HL-60 (cell line): Measurements from ENCODE around the gene MOB3B.

Experiments used
- DNase-seq, 2 experiments: peaks; one replicate each; pipeline ENCODE4 v3.0.0-alpha.2; 2010 to 2020; ENCODE audit warnings: low read depth in 1 of 2, low spot score in 1 of 2
- H3K27ac ChIP-seq: fragments of 250-450 bp; sonication (Bioruptor Pico); replicated peaks from 2 replicates; pipeline ENCODE4 v1.5.1; 2020; ENCODE audit warnings: mild to moderate bottlenecking, moderate library complexity
- H3K27me3 ChIP-seq: fragments of 250-450 bp; sonication (Bioruptor Pico); 2 replicates; pipeline ENCODE4 v1.5.1; 2021; ENCODE audit warnings: mild to moderate bottlenecking, moderate library complexity; ENCODE audit not compliant: insufficient read depth, poor library complexity, severe bottlenecking
- H3K4me3 ChIP-seq: replicated peaks from 2 replicates; pipeline ENCODE4 v1.5.1; 2011; ENCODE audit warnings: mild to moderate bottlenecking, control low read depth, low read length; ENCODE audit not compliant: insufficient read depth
- GABPA ChIP-seq: IDR thresholded peaks from 2 replicates; pipeline ENCODE4 v1.6.1; 2012; ENCODE audit warnings: low read depth
- POLR2AphosphoS5 ChIP-seq: IDR thresholded peaks from 2 replicates; pipeline ENCODE4 v1.6.1; 2012; ENCODE audit warnings: low read depth
- SPI1 ChIP-seq: IDR thresholded peaks from 2 replicates; pipeline ENCODE4 v1.6.1; 2012; ENCODE audit warnings: low read depth, mild to moderate bottlenecking, borderline replicate concordance
- TF ChIP-seq, protein P1 (sequence below): IDR thresholded peaks from one replicate; pipeline ENCODE4 v1.5.1; 2011; ENCODE audit warnings: low read length, control low read depth, inconsistent platforms; ENCODE audit not compliant: insufficient read depth
- TF ChIP-seq, protein P2 (sequence below): IDR thresholded peaks from 2 replicates; pipeline ENCODE4 v1.6.1; 2012; ENCODE audit warnings: low read depth; ENCODE audit not compliant: insufficient replicate concordance

The MOB3B gene

DNA sequence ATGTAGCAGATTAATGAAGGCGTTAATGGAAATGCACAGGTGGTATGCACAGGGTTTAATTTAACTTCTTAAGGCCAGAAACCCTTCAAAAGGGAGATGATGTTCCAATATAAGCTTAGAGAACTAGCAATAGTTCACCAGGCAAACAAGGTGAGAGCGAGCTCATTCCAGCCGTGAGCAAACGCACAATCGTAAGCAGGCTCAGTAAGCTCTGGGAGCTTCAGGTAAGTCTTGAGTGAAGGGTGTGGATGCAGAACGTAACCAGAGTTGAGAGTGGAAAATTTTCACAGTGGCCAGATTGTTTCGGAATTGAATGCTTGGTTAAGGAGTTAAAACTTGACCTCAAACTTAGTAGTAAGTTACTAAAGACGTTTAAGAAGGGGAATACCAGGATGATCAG lies 238.3 kb downstream of the MOB3B start:
- no peak overlapping the region for H3K4me3 ChIP-seq
- no peak for DNase-seq
- H3K27ac ChIP-seq = no peak overlapping the region
- TF ChIP-seq, protein P1, sequence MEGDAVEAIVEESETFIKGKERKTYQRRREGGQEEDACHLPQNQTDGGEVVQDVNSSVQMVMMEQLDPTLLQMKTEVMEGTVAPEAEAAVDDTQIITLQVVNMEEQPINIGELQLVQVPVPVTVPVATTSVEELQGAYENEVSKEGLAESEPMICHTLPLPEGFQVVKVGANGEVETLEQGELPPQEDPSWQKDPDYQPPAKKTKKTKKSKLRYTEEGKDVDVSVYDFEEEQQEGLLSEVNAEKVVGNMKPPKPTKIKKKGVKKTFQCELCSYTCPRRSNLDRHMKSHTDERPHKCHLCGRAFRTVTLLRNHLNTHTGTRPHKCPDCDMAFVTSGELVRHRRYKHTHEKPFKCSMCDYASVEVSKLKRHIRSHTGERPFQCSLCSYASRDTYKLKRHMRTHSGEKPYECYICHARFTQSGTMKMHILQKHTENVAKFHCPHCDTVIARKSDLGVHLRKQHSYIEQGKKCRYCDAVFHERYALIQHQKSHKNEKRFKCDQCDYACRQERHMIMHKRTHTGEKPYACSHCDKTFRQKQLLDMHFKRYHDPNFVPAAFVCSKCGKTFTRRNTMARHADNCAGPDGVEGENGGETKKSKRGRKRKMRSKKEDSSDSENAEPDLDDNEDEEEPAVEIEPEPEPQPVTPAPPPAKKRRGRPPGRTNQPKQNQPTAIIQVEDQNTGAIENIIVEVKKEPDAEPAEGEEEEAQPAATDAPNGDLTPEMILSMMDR = no peak
- TF ChIP-seq, protein P2, sequence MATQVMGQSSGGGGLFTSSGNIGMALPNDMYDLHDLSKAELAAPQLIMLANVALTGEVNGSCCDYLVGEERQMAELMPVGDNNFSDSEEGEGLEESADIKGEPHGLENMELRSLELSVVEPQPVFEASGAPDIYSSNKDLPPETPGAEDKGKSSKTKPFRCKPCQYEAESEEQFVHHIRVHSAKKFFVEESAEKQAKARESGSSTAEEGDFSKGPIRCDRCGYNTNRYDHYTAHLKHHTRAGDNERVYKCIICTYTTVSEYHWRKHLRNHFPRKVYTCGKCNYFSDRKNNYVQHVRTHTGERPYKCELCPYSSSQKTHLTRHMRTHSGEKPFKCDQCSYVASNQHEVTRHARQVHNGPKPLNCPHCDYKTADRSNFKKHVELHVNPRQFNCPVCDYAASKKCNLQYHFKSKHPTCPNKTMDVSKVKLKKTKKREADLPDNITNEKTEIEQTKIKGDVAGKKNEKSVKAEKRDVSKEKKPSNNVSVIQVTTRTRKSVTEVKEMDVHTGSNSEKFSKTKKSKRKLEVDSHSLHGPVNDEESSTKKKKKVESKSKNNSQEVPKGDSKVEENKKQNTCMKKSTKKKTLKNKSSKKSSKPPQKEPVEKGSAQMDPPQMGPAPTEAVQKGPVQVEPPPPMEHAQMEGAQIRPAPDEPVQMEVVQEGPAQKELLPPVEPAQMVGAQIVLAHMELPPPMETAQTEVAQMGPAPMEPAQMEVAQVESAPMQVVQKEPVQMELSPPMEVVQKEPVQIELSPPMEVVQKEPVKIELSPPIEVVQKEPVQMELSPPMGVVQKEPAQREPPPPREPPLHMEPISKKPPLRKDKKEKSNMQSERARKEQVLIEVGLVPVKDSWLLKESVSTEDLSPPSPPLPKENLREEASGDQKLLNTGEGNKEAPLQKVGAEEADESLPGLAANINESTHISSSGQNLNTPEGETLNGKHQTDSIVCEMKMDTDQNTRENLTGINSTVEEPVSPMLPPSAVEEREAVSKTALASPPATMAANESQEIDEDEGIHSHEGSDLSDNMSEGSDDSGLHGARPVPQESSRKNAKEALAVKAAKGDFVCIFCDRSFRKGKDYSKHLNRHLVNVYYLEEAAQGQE = no peak
- TF ChIP-seq GABPA = no peak
- TF ChIP-seq POLR2AphosphoS5 = no peak
- TF ChIP-seq SPI1 = no peak
- H3K27me3 ChIP-seq = no peaks in the 10 kb centered on the region

DNA sequence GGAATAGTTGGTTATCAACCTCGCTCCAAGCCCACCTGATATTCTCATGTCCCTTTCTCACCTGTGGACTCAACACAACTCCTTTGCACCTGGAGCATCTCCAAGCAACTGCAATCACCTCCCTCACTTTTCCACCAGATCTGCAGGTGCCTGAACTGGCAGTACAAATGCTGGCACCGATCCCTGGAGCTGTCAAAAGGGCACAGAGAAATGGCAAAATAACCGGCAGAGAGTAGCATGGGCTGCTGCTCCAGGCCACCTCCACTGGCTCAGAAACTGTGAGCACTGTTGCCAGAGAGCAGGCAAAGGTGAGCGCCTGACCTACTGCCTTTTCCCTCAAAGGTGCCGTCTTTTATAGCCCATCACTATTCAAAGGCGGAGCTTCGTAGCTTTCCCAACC lies 247.3 kb downstream of the MOB3B start:
- Histone ChIP-seq H3K4me3 (no peak overlapping the region), H3K27ac (no peak overlapping the region)
- no peak for TF ChIP-seq GABPA
- no peak for TF ChIP-seq SPI1
- TF ChIP-seq, protein P2 = no peak
- TF ChIP-seq, protein P1 = no peak
- TF ChIP-seq POLR2AphosphoS5 = no peak

DNA sequence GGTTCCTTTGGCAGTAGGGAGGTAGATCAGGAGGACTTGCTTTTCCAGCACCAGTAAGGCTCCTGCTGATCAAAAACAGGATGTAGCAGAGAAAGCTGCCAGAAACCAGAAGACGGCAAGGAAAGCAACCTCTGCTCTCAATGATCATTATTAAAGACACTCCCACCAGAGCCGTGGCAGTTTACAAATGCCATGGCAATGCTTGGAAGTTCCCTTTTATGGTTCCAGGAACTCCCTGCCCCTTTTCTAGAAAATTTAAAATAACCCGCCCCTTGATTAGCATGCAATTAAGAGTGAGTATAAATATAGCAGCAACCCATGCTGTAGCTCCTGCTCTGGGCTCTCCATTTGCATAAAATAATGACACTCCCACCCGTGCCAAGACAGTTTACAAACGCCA lies 248.8 kb downstream of the MOB3B start:
- H3K27me3 ChIP-seq = no peaks in the 10 kb centered on the region
- no peak overlapping the region for H3K27ac ChIP-seq
- no peak for TF ChIP-seq GABPA
- TF ChIP-seq, protein P2 = no peak
- TF ChIP-seq, protein P1 = no peak
- TF ChIP-seq POLR2AphosphoS5 = no peak
- no peak for TF ChIP-seq SPI1
- no peak overlapping the region for H3K4me3 ChIP-seq
- DNase-seq = no peak

More for the DNA sequence above, 247.3 kb downstream of the MOB3B start:
- H3K27me3 ChIP-seq = no peaks in the 10 kb centered on the region
- DNase-seq = no peak
